OCI-LY3 (cell line): Measurements from ENCODE around the gene EFL1.

Source experiments
- EZH2phosphoT487 ChIP-seq: fragments of 200-600 bp; shearing (Covaris generic); IDR thresholded peaks from 2 replicates; pipeline ENCODE4 v1.6.1; 2018; ENCODE audit warnings: antibody characterized with exemption, mixed run types, low read depth
- TF ChIP-seq, protein P1 (sequence below): fragments of 200-600, 300-600 bp; sonication (generic); IDR thresholded peaks from 2 replicates; pipeline ENCODE4 v1.5.1; 2014; ENCODE audit warnings: antibody characterized with exemption, low read length, low read depth

DNA sequence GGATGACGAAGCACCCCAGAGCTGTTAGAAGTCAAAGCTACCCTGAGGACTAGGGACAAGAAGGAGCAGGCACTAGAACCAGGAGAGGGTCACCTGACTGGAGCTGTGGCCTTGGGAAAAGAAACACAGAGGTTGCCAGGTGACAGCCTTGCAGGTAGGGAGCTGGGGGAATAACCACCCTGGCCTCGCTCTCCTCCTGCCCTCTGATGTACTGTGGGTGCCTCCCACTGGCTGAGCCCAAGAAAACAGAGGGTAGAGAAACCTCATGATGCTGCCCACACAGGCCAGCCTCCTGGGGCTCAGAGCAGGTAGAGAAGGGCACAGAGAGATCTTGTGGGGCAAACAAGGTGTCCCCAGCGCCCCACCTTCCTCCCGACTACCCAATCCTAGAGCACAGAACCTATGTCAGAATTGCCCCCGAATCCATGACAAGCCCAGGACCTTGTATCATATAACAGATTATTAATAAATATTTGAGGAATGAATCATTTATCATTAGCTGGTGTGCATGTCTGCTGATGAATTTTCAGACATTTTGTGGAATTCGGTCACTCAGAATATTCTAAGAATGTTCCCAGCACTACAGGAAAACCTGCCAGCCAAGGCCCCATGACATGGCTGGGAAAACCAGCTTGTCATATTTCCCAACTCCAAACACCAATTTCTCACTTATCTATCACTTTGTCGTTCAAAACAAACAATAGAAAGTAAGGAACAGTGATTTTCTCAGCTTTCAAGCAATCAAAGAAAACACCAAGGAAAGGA lies 156.9 kb downstream of the EFL1 start:
- TF ChIP-seq, protein P1, sequence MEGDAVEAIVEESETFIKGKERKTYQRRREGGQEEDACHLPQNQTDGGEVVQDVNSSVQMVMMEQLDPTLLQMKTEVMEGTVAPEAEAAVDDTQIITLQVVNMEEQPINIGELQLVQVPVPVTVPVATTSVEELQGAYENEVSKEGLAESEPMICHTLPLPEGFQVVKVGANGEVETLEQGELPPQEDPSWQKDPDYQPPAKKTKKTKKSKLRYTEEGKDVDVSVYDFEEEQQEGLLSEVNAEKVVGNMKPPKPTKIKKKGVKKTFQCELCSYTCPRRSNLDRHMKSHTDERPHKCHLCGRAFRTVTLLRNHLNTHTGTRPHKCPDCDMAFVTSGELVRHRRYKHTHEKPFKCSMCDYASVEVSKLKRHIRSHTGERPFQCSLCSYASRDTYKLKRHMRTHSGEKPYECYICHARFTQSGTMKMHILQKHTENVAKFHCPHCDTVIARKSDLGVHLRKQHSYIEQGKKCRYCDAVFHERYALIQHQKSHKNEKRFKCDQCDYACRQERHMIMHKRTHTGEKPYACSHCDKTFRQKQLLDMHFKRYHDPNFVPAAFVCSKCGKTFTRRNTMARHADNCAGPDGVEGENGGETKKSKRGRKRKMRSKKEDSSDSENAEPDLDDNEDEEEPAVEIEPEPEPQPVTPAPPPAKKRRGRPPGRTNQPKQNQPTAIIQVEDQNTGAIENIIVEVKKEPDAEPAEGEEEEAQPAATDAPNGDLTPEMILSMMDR, result no peak
- TF ChIP-seq EZH2phosphoT487, result no peak
